ENCODE results near the gene STH.

The STH gene

GRCh38 chr17:45966606-45967280 lies 32.3 kb upstream of the STH start:
- in situ Hi-C loops (cut with HindIII; ENCODE audit: low sequenced_read_pairs), result no loop called here

GRCh38 chr17:45967378-45967777 lies 31.7 kb upstream of the STH start:
- in situ Hi-C loops (cut with HindIII; ENCODE audit: low sequenced_read_pairs), result no loop called here

- in situ Hi-C loops (cut with HindIII; ENCODE audit: low sequenced_read_pairs), result no loop called here
Measured at GRCh38 chr17:45968732-45969131, 30.3 kb upstream of the STH start.

GRCh38 chr17:45969726-45970125 lies 29.3 kb upstream of the STH start:
- in situ Hi-C loops (cut with HindIII; ENCODE audit: low sequenced_read_pairs), result no loop called here

GRCh38 chr17:45970659-45971058 lies 28.4 kb upstream of the STH start:
- in situ Hi-C loops (cut with HindIII; ENCODE audit: low sequenced_read_pairs), result no loop called here

- in situ Hi-C loops (cut with HindIII; ENCODE audit: low sequenced_read_pairs), result no loop called here
Measured at GRCh38 chr17:45971698-45972141, 27.3 kb upstream of the STH start.

GRCh38 chr17:45972531-45972930 lies 26.5 kb upstream of the STH start:
- in situ Hi-C loops (cut with HindIII; ENCODE audit: low sequenced_read_pairs), result no loop called here

GRCh38 chr17:45973099-45973780 lies 25.8 kb upstream of the STH start:
- in situ Hi-C loops (cut with HindIII; ENCODE audit: low sequenced_read_pairs), result no loop called here

GRCh38 chr17:45973946-45974859 lies 24.8 kb upstream of the STH start:
- in situ Hi-C loops (cut with HindIII; ENCODE audit: low sequenced_read_pairs), result no loop called here

- in situ Hi-C loops (cut with HindIII; ENCODE audit: low sequenced_read_pairs), result no loop called here
Measured at GRCh38 chr17:45974916-45975630, 24.0 kb upstream of the STH start.

- in situ Hi-C loops (cut with HindIII; ENCODE audit: low sequenced_read_pairs), result no loop called here
Measured at GRCh38 chr17:45975640-45976295, 23.3 kb upstream of the STH start.

- in situ Hi-C loops (cut with HindIII; ENCODE audit: low sequenced_read_pairs), result no loop called here
Measured at GRCh38 chr17:45976391-45976754, 22.7 kb upstream of the STH start.

- in situ Hi-C loops (cut with HindIII; ENCODE audit: low sequenced_read_pairs), result no loop called here
Measured at GRCh38 chr17:45976755-45977505, 22.1 kb upstream of the STH start.

- in situ Hi-C loops (cut with HindIII; ENCODE audit: low sequenced_read_pairs), result no loop called here
Measured at GRCh38 chr17:45977506-45977824, 21.6 kb upstream of the STH start.

- in situ Hi-C loops (cut with HindIII; ENCODE audit: low sequenced_read_pairs), result no loop called here
Measured at GRCh38 chr17:45977976-45978626, 20.9 kb upstream of the STH start.

GRCh38 chr17:45979137-45979536 lies 19.9 kb upstream of the STH start:
- in situ Hi-C loops (cut with HindIII; ENCODE audit: low sequenced_read_pairs), result no loop called here

- in situ Hi-C loops (cut with HindIII; ENCODE audit: low sequenced_read_pairs), result no loop called here
Measured at GRCh38 chr17:45980855-45981254, 18.2 kb upstream of the STH start.

GRCh38 chr17:45981306-45981705 lies 17.7 kb upstream of the STH start:
- in situ Hi-C loops (cut with HindIII; ENCODE audit: low sequenced_read_pairs), result no loop called here

GRCh38 chr17:45982791-45983613 lies 16.0 kb upstream of the STH start:
- in situ Hi-C loops (cut with HindIII; ENCODE audit: low sequenced_read_pairs), result no loop called here

All from DLD1 (cell line).